ENCODE measurements around the gene USP2.

- TF ChIP-seq CTCF (IDR thresholded peaks at IDR 0.05) = no peak
- no peak for TF ChIP-seq POLR2A (IDR thresholded peaks at IDR 0.05)
- TF ChIP-seq POLR2AphosphoS5 (IDR thresholded peaks at IDR 0.05) = no peak
- TF ChIP-seq EP300 (IDR thresholded peaks at IDR 0.05) = no peak
Measured at GRCh38 chr11:119335091-119335654, 46.3 kb downstream of the USP2 start.
